Sigmoid colon (tissue), 7 donors: ENCODE measurements around the gene PET100. TPM values are rescaled to one million over a fixed set of nuclear protein-coding genes. Genes with fewer than 3 reads are reported as not detected.
A peak's percentile ranks its signal among the peaks of the same experiment; 100 is the strongest.

ENCODE experiments used
- DNase-seq: peaks from one replicate; pipeline ENCODE4 v3.0.0-alpha.2; 2019
- H3K27ac ChIP-seq, 4 donors: fragments of 200-600 bp; sonication (generic); one replicate each; pipeline ENCODE4 v1.5.1; 2016 to 2019; ENCODE audit warnings: mild to moderate bottlenecking in 1 of 4
- H3K27me3 ChIP-seq, 3 donors: fragments of 200-600 bp; sonication (generic); one replicate each; pipeline ENCODE4 v1.5.1; 2019; ENCODE audit warnings: mild to moderate bottlenecking in 1 of 3
- H3K36me3 ChIP-seq, 4 donors: fragments of 200-600 bp; sonication (generic); one replicate each; pipeline ENCODE4 v1.5.1; 2016 to 2019
- H3K4me1 ChIP-seq, 4 donors: fragments of 200-600 bp; sonication (generic); one replicate each; pipeline ENCODE4 v1.5.1; 2017 to 2019
- H3K4me3 ChIP-seq, 4 donors: fragments of 200-600 bp; sonication (generic); one replicate each; pipeline ENCODE4 v1.5.1; 2017 to 2019; ENCODE audit warnings: mild to moderate bottlenecking in 2 of 4, moderate library complexity in 1 of 4
- H3K9me3 ChIP-seq, 4 donors: fragments of 200-600 bp in 3 of 4; sonication (generic) in 3 of 4; one replicate each; pipeline versions ENCODE4 v1.5.1 to v1.6.1; 2013 to 2019
- EP300 ChIP-seq, 4 donors: sonication (generic); formaldehyde crosslinking; IDR thresholded peaks; one replicate each; pipeline ENCODE4 v1.6.1; 2017; ENCODE audit warnings: antibody characterized with exemption in 4 of 4
- POLR2A ChIP-seq, 2 donors: fragments of 450-650 bp; IDR thresholded peaks; one replicate each; pipeline ENCODE4 v1.6.1; 2016; ENCODE audit warnings: antibody characterized with exemption in 2 of 2, mild to moderate bottlenecking in 2 of 2, moderate library complexity in 2 of 2
- POLR2AphosphoS5 ChIP-seq, 4 donors: sonication (generic); formaldehyde crosslinking; IDR thresholded peaks; one replicate each; pipeline ENCODE4 v1.6.1; 2017; ENCODE audit warnings: antibody characterized with exemption in 4 of 4
- WGBS, 2 donors: extraction: QIAGEN DNeasy Blood & Tissue Kit; methylation state at CpG; one replicate each; pipeline ENCODE4 v1.1.7; 2013; 5-methylcytosine and 5-hydroxymethylcytosine counted together
- intact Hi-C: fragments of 100-400 bp; cut with DNase I; formaldehyde crosslinking; loops from one replicate; pipeline ENCODE4 v1.15.1; 2023
- polyA plus RNA-seq, 3 donors: library from polyadenylated mRNA; stranded (reverse); fragments of 200-250 nt; gene quantifications; one replicate each; pipeline ENCODE4 v1.2.3, GENCODE V29; 2013
- total RNA-seq, 4 donors: library from RNA; depleted of rRNA; stranded (reverse); fragments of >200 nt; gene quantifications; one replicate each; pipeline ENCODE4 v1.1.0, GENCODE V29; 2016
- TF ChIP-seq, protein P1 (sequence below), 4 experiments: fragments of 450-650 bp in 3 of 4; fragments of 200-600 bp in 1 of 4; IDR thresholded peaks; one replicate each; pipeline ENCODE4 v1.5.1; 2016 to 2019; ENCODE audit warnings: antibody characterized with exemption in 4 of 4, mild to moderate bottlenecking in 3 of 4, moderate library complexity in 2 of 4
- donor health status: healthy with polysubstance abuse.
- donor health status: Bipolar disorder and iron deficiency.
- donor health status: healthy.

PET100 gene
- total and polyA plus RNA-seq, 7 donors = 10.8 to 70.9 (median 37.1) TPM

DNA sequence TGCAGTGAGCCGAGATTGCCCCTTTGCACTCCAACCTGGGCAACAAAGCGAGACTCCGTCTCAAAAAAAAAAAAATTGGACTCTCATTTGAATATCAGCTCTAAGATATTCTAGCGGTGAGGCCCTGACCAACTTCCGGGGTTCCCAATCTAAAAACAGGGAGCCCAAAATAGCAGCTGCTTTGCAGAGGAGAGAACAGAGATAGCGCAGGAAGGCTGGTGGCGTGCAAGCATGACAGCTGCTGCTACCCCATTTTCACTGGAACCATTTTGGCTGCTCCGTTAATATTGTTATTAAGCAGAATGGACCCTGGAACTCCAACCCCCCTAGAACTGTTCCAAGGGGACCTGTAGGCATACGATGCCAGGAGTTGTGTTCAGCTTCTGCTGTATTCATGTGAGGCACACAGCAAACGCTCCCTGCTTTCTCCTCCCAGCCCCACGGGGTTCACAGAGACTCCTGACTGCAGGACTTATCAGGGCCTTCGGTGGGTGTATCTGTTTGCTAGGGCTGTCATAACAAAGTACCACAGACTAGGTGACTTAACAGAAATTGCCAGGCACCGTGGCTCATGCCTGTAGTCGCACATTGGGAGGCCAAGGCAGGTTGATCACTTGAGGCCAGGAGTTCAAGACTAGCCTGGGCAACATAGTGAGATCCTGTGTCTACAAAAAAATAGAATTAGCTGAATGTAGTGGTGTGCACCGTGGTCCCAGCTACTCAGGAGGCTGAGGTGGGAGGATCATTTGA lies 18.8 kb downstream of the PET100 start:
- TF ChIP-seq EP300 (IDR thresholded peaks at IDR 0.05) (no peak), POLR2AphosphoS5 (IDR thresholded peaks at IDR 0.05) (no peak), POLR2A (IDR thresholded peaks at IDR 0.05) (no peak)
- TF ChIP-seq, protein P1, sequence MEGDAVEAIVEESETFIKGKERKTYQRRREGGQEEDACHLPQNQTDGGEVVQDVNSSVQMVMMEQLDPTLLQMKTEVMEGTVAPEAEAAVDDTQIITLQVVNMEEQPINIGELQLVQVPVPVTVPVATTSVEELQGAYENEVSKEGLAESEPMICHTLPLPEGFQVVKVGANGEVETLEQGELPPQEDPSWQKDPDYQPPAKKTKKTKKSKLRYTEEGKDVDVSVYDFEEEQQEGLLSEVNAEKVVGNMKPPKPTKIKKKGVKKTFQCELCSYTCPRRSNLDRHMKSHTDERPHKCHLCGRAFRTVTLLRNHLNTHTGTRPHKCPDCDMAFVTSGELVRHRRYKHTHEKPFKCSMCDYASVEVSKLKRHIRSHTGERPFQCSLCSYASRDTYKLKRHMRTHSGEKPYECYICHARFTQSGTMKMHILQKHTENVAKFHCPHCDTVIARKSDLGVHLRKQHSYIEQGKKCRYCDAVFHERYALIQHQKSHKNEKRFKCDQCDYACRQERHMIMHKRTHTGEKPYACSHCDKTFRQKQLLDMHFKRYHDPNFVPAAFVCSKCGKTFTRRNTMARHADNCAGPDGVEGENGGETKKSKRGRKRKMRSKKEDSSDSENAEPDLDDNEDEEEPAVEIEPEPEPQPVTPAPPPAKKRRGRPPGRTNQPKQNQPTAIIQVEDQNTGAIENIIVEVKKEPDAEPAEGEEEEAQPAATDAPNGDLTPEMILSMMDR (IDR thresholded peaks at IDR 0.05) = no peak
- H3K9me3 ChIP-seq = no peaks in the 10 kb centered on the region
- peaks cover 0 to 34% (median 10%) of the 10 kb centered on the region in 3 donors for H3K27me3 ChIP-seq

GRCh38 chr19:7650148-7650547 lies 20.6 kb downstream of the PET100 start:
- Histone ChIP-seq H3K9me3 (no peaks in the 10 kb centered on the region), H3K4me1 (peaks cover 0 to 8% (median 4%) of the 10 kb centered on the region in 4 donors), H3K27me3 (peaks cover 0 to 28% (median 4%) of the 10 kb centered on the region in 3 donors), H3K4me3 (no peak overlapping the region), H3K27ac (no peak overlapping the region), H3K36me3 (no peaks in the 10 kb centered on the region)
- 46 to 57% methylated on average over 2 of the region's 2 CpGs for WGBS, 2 donors
- intact Hi-C loops = no loop called here
- no peak for DNase-seq
- no peak for TF ChIP-seq POLR2A (IDR thresholded peaks at IDR 0.05)
- TF ChIP-seq EP300 (IDR thresholded peaks at IDR 0.05) = no peak
- TF ChIP-seq, protein P1 (IDR thresholded peaks at IDR 0.05) = no peak
- TF ChIP-seq POLR2AphosphoS5 (IDR thresholded peaks at IDR 0.05) = no peak

More for the DNA sequence above, 18.8 kb downstream of the PET100 start:
- Histone ChIP-seq H3K4me1 (peaks cover 0 to 8% (median 4%) of the 10 kb centered on the region in 4 donors), H3K4me3 (no peak overlapping the region), H3K27ac (no peak overlapping the region), H3K36me3 (no peaks in the 10 kb centered on the region)
- WGBS, 2 donors = 87 to 90% methylated on average over 15 of the region's 15 CpGs
- intact Hi-C loops = no loop called here
- DNase-seq = no peak

DNA sequence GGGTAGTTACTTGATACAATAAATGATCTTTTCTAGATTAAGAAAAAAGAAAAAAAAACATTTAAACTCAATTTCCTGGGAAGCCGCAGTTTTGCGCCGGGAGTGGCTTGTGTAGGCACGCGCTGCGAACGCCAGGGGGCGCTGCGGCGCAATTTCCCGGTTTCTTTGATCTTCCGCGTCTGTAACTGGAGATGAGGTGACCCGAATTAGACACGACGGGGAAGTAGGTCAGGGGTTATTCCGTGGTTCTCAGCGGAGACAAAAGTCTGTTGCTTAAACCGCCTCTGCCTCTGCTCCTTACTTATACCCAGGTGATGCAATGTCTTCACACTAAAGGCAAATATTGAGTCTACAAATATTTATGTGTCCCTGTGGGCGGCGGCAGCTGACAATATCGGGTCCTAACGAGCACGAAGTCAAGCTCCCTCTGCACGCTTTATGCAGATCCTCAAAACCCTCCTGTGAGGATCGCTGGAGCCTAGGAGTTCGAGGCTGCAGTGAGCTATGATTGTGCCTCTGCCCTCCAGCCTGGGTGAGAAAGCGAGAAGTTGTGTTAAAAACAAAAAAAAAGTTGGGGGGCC lies 22.6 kb downstream of the PET100 start:
- Histone ChIP-seq H3K9me3 (no peaks in the 10 kb centered on the region), H3K36me3 (no peaks in the 10 kb centered on the region), H3K27ac (peak overlapping the region in 1 of 4 donors; percentile 35), H3K4me3 (peak overlapping the region in 2 of 4 donors; percentile 28 to 30), H3K27me3 (peaks cover 0 to 12% (median 0%) of the 10 kb centered on the region in 3 donors), H3K4me1 (peaks cover 0 to 8% (median 4%) of the 10 kb centered on the region in 4 donors)
- whole genome bisulfite sequencing, 2 donors = 4 to 5% methylated on average over 28 of the region's 28 CpGs
- intact Hi-C loops = loop anchor here (1.0 to 2.0 kb wide), 2 partner anchors 28 to 149 kb away; partner anchors contain the start of gene TRAPPC5
- TF ChIP-seq, protein P1 (IDR thresholded peaks at IDR 0.05) = peak; percentile 88 to 96 (median 92)
- TF ChIP-seq POLR2AphosphoS5 (IDR thresholded peaks at IDR 0.05) (peak in 1 of 4 donors; percentile 46), EP300 (IDR thresholded peaks at IDR 0.05) (no peak)
- DNase-seq = peak; percentile 90

DNA sequence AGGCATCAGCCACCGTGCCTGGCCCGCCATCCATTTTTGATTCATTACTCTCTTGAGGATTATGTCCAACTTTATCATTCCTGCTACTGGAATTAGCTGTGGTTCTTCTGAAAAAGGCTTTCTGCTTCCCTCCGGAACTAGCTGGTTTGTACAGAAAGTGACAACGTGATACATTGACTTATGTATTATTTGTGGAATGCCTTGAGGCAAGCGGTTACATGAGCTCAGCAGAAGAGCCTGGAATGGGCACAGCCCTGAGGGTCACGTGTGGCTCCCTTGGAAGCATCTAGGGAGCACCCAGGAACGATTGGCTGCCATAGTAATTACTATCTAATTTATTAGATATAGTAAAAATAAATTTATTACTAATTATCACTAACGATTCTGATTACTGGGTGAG lies 24.8 kb downstream of the PET100 start:
- intact Hi-C loops = no loop called here
- H3K9me3 ChIP-seq = no peaks in the 10 kb centered on the region
- peaks cover 0 to 8% (median 4%) of the 10 kb centered on the region in 4 donors for H3K4me1 ChIP-seq
- H3K36me3 ChIP-seq = no peaks in the 10 kb centered on the region
- no peak overlapping the region for H3K4me3 ChIP-seq
- H3K27ac ChIP-seq = no peak overlapping the region
- DNase-seq = no peak
- TF ChIP-seq, protein P1 (IDR thresholded peaks at IDR 0.05) = no peak
- TF ChIP-seq POLR2A (IDR thresholded peaks at IDR 0.05) (no peak), POLR2AphosphoS5 (IDR thresholded peaks at IDR 0.05) (no peak), EP300 (IDR thresholded peaks at IDR 0.05) (no peak)
- H3K27me3 ChIP-seq = peaks cover 0 to 10% (median 0%) of the 10 kb centered on the region in 3 donors
- WGBS, 2 donors = 75 to 81% methylated on average over 8 of the region's 8 CpGs
